Astrocyte (in vitro differentiated cells and primary cell): ENCODE data around the gene HESX1. TPM values are rescaled to one million over a fixed set of nuclear protein-coding genes. Genes with fewer than 3 reads are reported as not detected.

Experiments used
- DNase-seq: peaks from one replicate; pipeline ENCODE4 v3.0.0-alpha.2; 2010; ENCODE audit warnings: low read depth
- FAIRE-seq: peaks from 2 replicates; lab custom pipeline; 2011; peaks lifted over from hg19 to GRCh38; lab: Jason Lieb, UNC
- H2AFZ ChIP-seq: 2 replicates; pipeline ENCODE4 v1.6.0; 2012; ENCODE audit warnings: low read depth, low read length, inconsistent platforms
- H3K27ac ChIP-seq: 2 replicates; pipeline ENCODE4 v1.5.1; 2011; ENCODE audit warnings: low read depth, low read length, inconsistent platforms
- H3K27me3 ChIP-seq: 2 replicates; pipeline ENCODE4 v1.6.0; 2011; ENCODE audit warnings: low read length, inconsistent platforms; ENCODE audit not compliant: insufficient read depth
- H3K36me3 ChIP-seq: 2 replicates; pipeline ENCODE4 v1.5.1; 2011; ENCODE audit warnings: low read length, inconsistent platforms; ENCODE audit not compliant: insufficient read depth
- H3K4me1 ChIP-seq: 2 replicates; pipeline ENCODE4 v1.5.1; 2011; ENCODE audit warnings: low read length, inconsistent platforms; ENCODE audit not compliant: insufficient read depth
- H3K4me2 ChIP-seq: 2 replicates; pipeline ENCODE4 v1.6.0; 2012; ENCODE audit warnings: low read length, inconsistent platforms
- H3K4me3 ChIP-seq: 2 replicates; pipeline ENCODE4 v1.5.1; 2011; ENCODE audit warnings: low read depth, mild to moderate bottlenecking, low read length, inconsistent platforms; ENCODE audit not compliant: insufficient read depth
- H3K79me2 ChIP-seq: 2 replicates; pipeline ENCODE4 v1.6.0; 2012; ENCODE audit warnings: mild to moderate bottlenecking, low read length, inconsistent platforms; ENCODE audit not compliant: insufficient read depth
- H3K9ac ChIP-seq: 2 replicates; pipeline ENCODE4 v1.6.0; 2012; ENCODE audit warnings: mild to moderate bottlenecking, low read length, inconsistent platforms
- H3K9me3 ChIP-seq: 2 replicates; pipeline ENCODE4 v1.5.1; 2012; ENCODE audit warnings: low read depth, mild to moderate bottlenecking, low read length, inconsistent platforms; ENCODE audit not compliant: insufficient read depth
- H4K20me1 ChIP-seq: 2 replicates; pipeline ENCODE4 v1.6.0; 2012; ENCODE audit warnings: low read length, inconsistent platforms; ENCODE audit not compliant: insufficient read depth
- H3K27ac Mint-ChIP-seq: one replicate; pipeline ENCODE4 v1.8.0; 2021; ENCODE audit warnings: mild to moderate bottlenecking, mixed read lengths; ENCODE audit not compliant: unreplicated experiment
- H3K27me3 Mint-ChIP-seq: one replicate; pipeline ENCODE4 v1.8.0; 2021; ENCODE audit warnings: low read depth, mixed read lengths; ENCODE audit not compliant: unreplicated experiment
- H3K36me3 Mint-ChIP-seq: one replicate; pipeline ENCODE4 v1.8.0; 2021; ENCODE audit warnings: low read depth, mixed read lengths; ENCODE audit not compliant: unreplicated experiment
- H3K4me1 Mint-ChIP-seq: one replicate; pipeline ENCODE4 v1.8.0; 2021; ENCODE audit warnings: low read depth, mixed read lengths; ENCODE audit not compliant: unreplicated experiment
- H3K4me3 Mint-ChIP-seq: one replicate; pipeline ENCODE4 v1.8.0; 2021; ENCODE audit warnings: mild to moderate bottlenecking, moderate library complexity, mixed read lengths; ENCODE audit not compliant: unreplicated experiment
- H3K9me3 Mint-ChIP-seq: one replicate; pipeline ENCODE4 v1.8.0; 2021; ENCODE audit warnings: mild to moderate bottlenecking, mixed read lengths; ENCODE audit not compliant: unreplicated experiment
- EZH2 ChIP-seq: IDR thresholded peaks from 2 replicates; pipeline ENCODE4 v1.6.1; 2012; ENCODE audit warnings: mild to moderate bottlenecking, low read length, inconsistent platforms; ENCODE audit not compliant: insufficient read depth
- total RNA-seq: library from RNA; stranded (reverse); gene quantifications from 2 replicates; pipeline ENCODE4 v1.2.1, GENCODE V29; 2021
- TF ChIP-seq, protein P1 (sequence below): IDR thresholded peaks from 2 replicates; pipeline ENCODE4 v1.5.1; 2011; ENCODE audit warnings: low read depth, mild to moderate bottlenecking, inconsistent platforms, low read length, moderate library complexity; ENCODE audit not compliant: insufficient read depth

Gene HESX1
- total RNA-seq, 1 donor from 2014 or later = 1.1 TPM

DNA sequence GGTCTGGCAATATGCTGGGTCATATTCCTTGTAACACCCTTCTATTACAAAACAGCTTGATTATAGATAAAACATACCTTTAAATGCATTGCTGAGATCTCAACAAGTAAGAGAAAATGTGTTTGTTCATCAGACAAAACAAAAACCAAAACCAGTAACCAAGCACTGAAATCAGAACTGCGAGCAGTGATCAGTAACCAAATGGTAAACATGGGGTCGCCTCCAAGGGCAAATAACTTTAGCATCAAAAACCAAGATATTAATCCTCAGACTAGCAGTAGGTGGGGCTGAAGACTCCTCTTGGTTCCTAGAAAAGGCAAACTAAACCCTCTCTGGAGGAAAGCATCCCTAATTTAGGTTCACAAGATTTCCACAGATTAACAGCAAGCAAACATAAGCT, 6.6 kb upstream of the HESX1 start:
- no peaks in the 10 kb centered on the region for H3K9me3 ChIP-seq
- no peak overlapping the region for H3K27ac ChIP-seq
- no peak overlapping the region for H3K4me2 ChIP-seq
- H3K9me3 Mint-ChIP-seq = no peaks in the 10 kb centered on the region
- no peaks in the 10 kb centered on the region for H4K20me1 ChIP-seq
- H3K4me3 ChIP-seq = no peak overlapping the region
- FAIRE-seq (no peak), DNase-seq (no peak)
- H3K27me3 Mint-ChIP-seq = peaks cover 2% of the 10 kb centered on the region
- no peak overlapping the region for H2AFZ ChIP-seq
- no peaks in the 10 kb centered on the region for H3K79me2 ChIP-seq
- H3K36me3 Mint-ChIP-seq = peaks cover under 1% of the 10 kb centered on the region
- no peaks in the 10 kb centered on the region for H3K27me3 ChIP-seq
- H3K4me1 ChIP-seq = no peaks in the 10 kb centered on the region
- no peak overlapping the region for H3K4me3 Mint-ChIP-seq
- H3K9ac ChIP-seq = no peak overlapping the region
- H3K27ac Mint-ChIP-seq = no peak overlapping the region
- TF ChIP-seq, protein P1, sequence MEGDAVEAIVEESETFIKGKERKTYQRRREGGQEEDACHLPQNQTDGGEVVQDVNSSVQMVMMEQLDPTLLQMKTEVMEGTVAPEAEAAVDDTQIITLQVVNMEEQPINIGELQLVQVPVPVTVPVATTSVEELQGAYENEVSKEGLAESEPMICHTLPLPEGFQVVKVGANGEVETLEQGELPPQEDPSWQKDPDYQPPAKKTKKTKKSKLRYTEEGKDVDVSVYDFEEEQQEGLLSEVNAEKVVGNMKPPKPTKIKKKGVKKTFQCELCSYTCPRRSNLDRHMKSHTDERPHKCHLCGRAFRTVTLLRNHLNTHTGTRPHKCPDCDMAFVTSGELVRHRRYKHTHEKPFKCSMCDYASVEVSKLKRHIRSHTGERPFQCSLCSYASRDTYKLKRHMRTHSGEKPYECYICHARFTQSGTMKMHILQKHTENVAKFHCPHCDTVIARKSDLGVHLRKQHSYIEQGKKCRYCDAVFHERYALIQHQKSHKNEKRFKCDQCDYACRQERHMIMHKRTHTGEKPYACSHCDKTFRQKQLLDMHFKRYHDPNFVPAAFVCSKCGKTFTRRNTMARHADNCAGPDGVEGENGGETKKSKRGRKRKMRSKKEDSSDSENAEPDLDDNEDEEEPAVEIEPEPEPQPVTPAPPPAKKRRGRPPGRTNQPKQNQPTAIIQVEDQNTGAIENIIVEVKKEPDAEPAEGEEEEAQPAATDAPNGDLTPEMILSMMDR = no peak
- no peak for TF ChIP-seq EZH2
- H3K36me3 ChIP-seq = no peaks in the 10 kb centered on the region
- H3K4me1 Mint-ChIP-seq = no peaks in the 10 kb centered on the region

DNA sequence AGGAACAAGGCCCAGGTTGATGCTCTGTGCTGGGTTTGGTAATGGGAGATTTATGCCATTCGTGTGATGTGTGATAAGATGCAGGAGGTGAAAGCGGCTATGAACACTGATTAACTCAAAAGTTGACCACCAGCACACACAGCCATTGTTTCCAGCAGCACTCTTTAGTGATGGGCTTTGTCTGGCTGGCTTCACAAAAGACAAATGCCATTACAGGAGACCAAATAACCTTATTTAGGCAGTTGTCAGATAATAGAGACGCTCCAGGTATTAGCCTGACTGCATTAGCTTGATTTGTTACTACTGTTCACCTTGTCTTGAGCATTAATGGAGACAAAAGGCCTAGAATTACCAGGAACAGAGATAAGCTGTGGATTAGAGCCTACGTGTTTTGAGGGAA, 5.1 kb downstream of the HESX1 start:
- no peak overlapping the region for H3K27ac ChIP-seq
- no peak overlapping the region for H3K9ac ChIP-seq
- FAIRE-seq (no peak), DNase-seq (no peak)
- H3K79me2 ChIP-seq = no peaks in the 10 kb centered on the region
- H3K9me3 Mint-ChIP-seq = no peaks in the 10 kb centered on the region
- H3K4me1 Mint-ChIP-seq = no peaks in the 10 kb centered on the region
- no peak overlapping the region for H3K4me2 ChIP-seq
- no peak overlapping the region for H3K4me3 ChIP-seq
- TF ChIP-seq EZH2 = no peak
- TF ChIP-seq, protein P1 = no peak
- no peaks in the 10 kb centered on the region for H3K9me3 ChIP-seq
- no peaks in the 10 kb centered on the region for H3K27me3 ChIP-seq
- no peaks in the 10 kb centered on the region for H4K20me1 ChIP-seq
- no peak overlapping the region for H3K4me3 Mint-ChIP-seq
- no peaks in the 10 kb centered on the region for H3K36me3 Mint-ChIP-seq
- no peaks in the 10 kb centered on the region for H3K27me3 Mint-ChIP-seq
- no peaks in the 10 kb centered on the region for H3K4me1 ChIP-seq
- H3K36me3 ChIP-seq = no peaks in the 10 kb centered on the region
- H2AFZ ChIP-seq = peak overlapping the region; percentile 10
- H3K27ac Mint-ChIP-seq = no peak overlapping the region

DNA sequence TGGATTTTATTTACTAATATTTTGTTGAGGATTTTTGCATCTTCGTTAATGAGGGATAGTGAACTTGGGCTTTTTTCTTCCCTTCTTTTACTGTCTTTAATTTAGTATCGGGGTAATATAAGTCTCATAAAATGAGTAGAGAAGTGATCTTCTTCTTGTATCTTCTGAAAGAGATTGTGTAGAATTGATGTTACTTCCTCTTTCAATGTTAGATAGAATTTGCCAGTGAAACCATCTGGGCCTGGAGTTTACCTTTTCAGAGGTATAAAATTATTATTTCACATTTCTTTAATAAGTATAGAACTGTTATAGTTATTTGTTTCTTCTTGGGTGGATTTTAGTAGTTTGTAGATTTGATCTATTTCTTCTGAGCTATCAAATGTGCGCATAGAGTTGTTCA, 7.8 kb downstream of the HESX1 start:
- H3K4me1 Mint-ChIP-seq = no peaks in the 10 kb centered on the region
- Histone ChIP-seq H3K79me2 (no peaks in the 10 kb centered on the region), H3K9ac (no peak overlapping the region), H3K4me3 (no peak overlapping the region), H3K4me1 (no peaks in the 10 kb centered on the region), H3K4me2 (no peak overlapping the region), H3K36me3 (no peaks in the 10 kb centered on the region), H4K20me1 (no peaks in the 10 kb centered on the region), H3K27me3 (no peaks in the 10 kb centered on the region), H3K9me3 (no peaks in the 10 kb centered on the region), H3K27ac (no peak overlapping the region), H2AFZ (no peak overlapping the region)
- FAIRE-seq = no peak
- H3K27me3 Mint-ChIP-seq = no peaks in the 10 kb centered on the region
- H3K4me3 Mint-ChIP-seq = no peak overlapping the region
- no peaks in the 10 kb centered on the region for H3K36me3 Mint-ChIP-seq
- no peak overlapping the region for H3K27ac Mint-ChIP-seq
- TF ChIP-seq EZH2 = no peak
- TF ChIP-seq, protein P1 = no peak
- no peak for DNase-seq
- no peaks in the 10 kb centered on the region for H3K9me3 Mint-ChIP-seq
